HG03432 (cell line): ENCODE results near the gene WNT3.
"Not testable (repeated sequence)": the region's sequence is repeated elsewhere in the genome, so short reads cannot be mapped to it uniquely, and the experiment has no call there.

ENCODE experiments used
- ATAC-seq: cut with Tn5 transposase; IDR thresholded peaks from one replicate; pipeline ENCODE4 v1.9.1; 2021; ENCODE audit warnings: mild to moderate bottlenecking, moderate library complexity; ENCODE audit not compliant: unreplicated experiment

WNT3 gene

GRCh38 chr17:46788300-46788699 lies 30.2 kb downstream of the WNT3 start:
- no peak for ATAC-seq

GRCh38 chr17:46787478-46787877 lies 31.0 kb downstream of the WNT3 start:
- no peak for ATAC-seq

GRCh38 chr17:46785696-46786095 lies 32.8 kb downstream of the WNT3 start:
- no peak for ATAC-seq

- ATAC-seq: no peak
These were observed 35.4 kb downstream of the WNT3 start for GRCh38 chr17:46783031-46783593.

GRCh38 chr17:46782250-46782953 lies 36.1 kb downstream of the WNT3 start:
- ATAC-seq: no peak

GRCh38 chr17:46780003-46780373 lies 38.5 kb downstream of the WNT3 start:
- no peak for ATAC-seq

GRCh38 chr17:46777943-46778915 lies 40.3 kb downstream of the WNT3 start:
- no peak for ATAC-seq

- ATAC-seq: no peak
These were observed 42.0 kb downstream of the WNT3 start for GRCh38 chr17:46776298-46777005.

- no peak for ATAC-seq
These were observed 44.3 kb downstream of the WNT3 start for GRCh38 chr17:46774108-46774737.

- ATAC-seq: no peak
These were observed 44.8 kb downstream of the WNT3 start for GRCh38 chr17:46773676-46774075.

- ATAC-seq: no peak
These were observed 45.3 kb downstream of the WNT3 start for GRCh38 chr17:46773221-46773605.

- ATAC-seq: no peak
These were observed 45.8 kb downstream of the WNT3 start for GRCh38 chr17:46772475-46773220.

GRCh38 chr17:46771561-46772474 lies 46.7 kb downstream of the WNT3 start:
- no peak for ATAC-seq

GRCh38 chr17:46770818-46771560 lies 47.5 kb downstream of the WNT3 start:
- ATAC-seq: no peak

GRCh38 chr17:46770439-46770817 lies 48.1 kb downstream of the WNT3 start:
- ATAC-seq: no peak

GRCh38 chr17:46769531-46770438 lies 48.7 kb downstream of the WNT3 start:
- no peak for ATAC-seq

- not testable (repeated sequence) for ATAC-seq
These were observed 49.6 kb downstream of the WNT3 start for GRCh38 chr17:46768896-46769295.
